OCI-LY7 (cell line): Measurements from ENCODE around the gene CXCL5. TPM values are rescaled to one million over a fixed set of nuclear protein-coding genes. Genes with fewer than 3 reads are reported as not detected.
"Not testable (repeated sequence)": the region's sequence is repeated elsewhere in the genome, so short reads cannot be mapped to it uniquely, and the experiment has no call there.

Experiments used
- BruUV-seq: library from RNA; stranded (reverse); fragments of 400-500 nt; replicated peaks from 2 replicates; lab custom pipeline; 2021; lab: Mats Ljungman, UMichigan
- CTCF ChIA-PET: fragments of 300-600 bp; sonication (Branson Sonifier 250); formaldehyde crosslinking; loops from one replicate; lab custom pipeline; 2022; ENCODE audit warnings: antibody characterized with exemption; ENCODE audit not compliant: unreplicated experiment; lab: Charles Lee
- POLR2A ChIA-PET: fragments of 300-600 bp; sonication (Branson Sonifier 250); formaldehyde crosslinking; loops from one replicate; lab custom pipeline; 2022; ENCODE audit warnings: antibody characterized with exemption; lab: Charles Lee
- DNase-seq: peaks from one replicate; pipeline ENCODE4 v3.0.0-alpha.2; 2015; ENCODE audit warnings: low spot score
- H2AFZ ChIP-seq: fragments of 200-600 bp; sonication (generic), shearing (Covaris generic); 2 replicates; pipeline ENCODE4 v1.6.1; 2014; ENCODE audit warnings: mild to moderate bottlenecking, antibody characterized with exemption, low read length, moderate library complexity
- H3K27ac ChIP-seq: fragments of 200-600 bp; sonication (generic); 2 replicates; pipeline ENCODE4 v1.5.1; 2014; ENCODE audit warnings: mixed run types, low read depth, mild to moderate bottlenecking, moderate library complexity, low read length, inconsistent platforms; ENCODE audit not compliant: poor library complexity, severe bottlenecking
- H3K36me3 ChIP-seq: fragments of 200-600 bp; sonication (generic); 2 replicates; pipeline ENCODE4 v1.6.1; 2014; ENCODE audit warnings: mild to moderate bottlenecking, antibody characterized with exemption, low read length, moderate library complexity, mixed read lengths; ENCODE audit not compliant: insufficient read depth
- H3K4me1 ChIP-seq: fragments of 200-600 bp; sonication (generic); 2 replicates; pipeline ENCODE4 v1.5.1; 2014; ENCODE audit warnings: mild to moderate bottlenecking, low read length; ENCODE audit not compliant: insufficient read depth, poor library complexity, severe bottlenecking
- H3K4me2 ChIP-seq: fragments of 200-600 bp; sonication (generic); 2 replicates; pipeline ENCODE4 v1.6.1; 2014; ENCODE audit warnings: mild to moderate bottlenecking, low read length
- H3K4me3 ChIP-seq: fragments of 200-600 bp; sonication (generic); 2 replicates; pipeline ENCODE4 v1.5.1; 2014; ENCODE audit warnings: mild to moderate bottlenecking, low read depth, low read length; ENCODE audit not compliant: poor library complexity, severe bottlenecking
- H3K79me2 ChIP-seq: fragments of 200-600 bp; sonication (generic); 2 replicates; pipeline ENCODE4 v1.6.1; 2016; ENCODE audit warnings: low read depth, mild to moderate bottlenecking, low read length, moderate library complexity, mixed read lengths; ENCODE audit not compliant: insufficient read depth
- H3K9me2 ChIP-seq: fragments of 200-600 bp; sonication (generic); 2 replicates; pipeline ENCODE4 v1.6.1; 2016; ENCODE audit warnings: mild to moderate bottlenecking, low read length, mixed read lengths; ENCODE audit not compliant: insufficient read depth
- H3K9me3 ChIP-seq: fragments of 200-600 bp; sonication (generic); 2 replicates; pipeline ENCODE4 v1.6.1; 2014; ENCODE audit warnings: mild to moderate bottlenecking, mixed run types, low read length, mixed read lengths
- H4K20me1 ChIP-seq: fragments of 200-600 bp; sonication (generic); 2 replicates; pipeline ENCODE4 v1.6.1; 2014; ENCODE audit warnings: mild to moderate bottlenecking, antibody characterized with exemption, low read length, moderate library complexity, mixed read lengths; ENCODE audit not compliant: insufficient read depth
- EZH2phosphoT487 ChIP-seq: fragments of 200-600 bp; sonication (generic); IDR thresholded peaks from 2 replicates; pipeline ENCODE4 v1.6.1; 2018; ENCODE audit warnings: low read depth, borderline replicate concordance, mild to moderate bottlenecking, mixed run types, antibody characterized with exemption, low read length, moderate library complexity, mixed read lengths
- intact Hi-C: fragments of 100-400 bp; cut with micrococcal nuclease; formaldehyde crosslinking; loops from one replicate; pipeline ENCODE4 v1.10.0; 2022; ENCODE audit not compliant: unreplicated experiment
- total RNA-seq, 2 experiments: library from RNA; depleted of rRNA in 1 of 2; stranded (reverse); fragments of >200 nt in 1 of 2; shearing (Covaris generic) in 1 of 2; gene quantifications; 2 replicates each; pipeline ENCODE4 v1.2.3, GENCODE V29; 2014 to 2022
- TF ChIP-seq, protein P1 (sequence below): fragments of 200-600 bp; sonication (generic); conservative IDR thresholded peaks from 2 replicates; pipeline ENCODE4 v1.5.1; 2014; ENCODE audit warnings: mild to moderate bottlenecking, antibody characterized with exemption, low read length, moderate library complexity, mixed read lengths

CXCL5 gene
- total RNA-seq, 2 experiments from 2014 or later: not detected

DNA sequence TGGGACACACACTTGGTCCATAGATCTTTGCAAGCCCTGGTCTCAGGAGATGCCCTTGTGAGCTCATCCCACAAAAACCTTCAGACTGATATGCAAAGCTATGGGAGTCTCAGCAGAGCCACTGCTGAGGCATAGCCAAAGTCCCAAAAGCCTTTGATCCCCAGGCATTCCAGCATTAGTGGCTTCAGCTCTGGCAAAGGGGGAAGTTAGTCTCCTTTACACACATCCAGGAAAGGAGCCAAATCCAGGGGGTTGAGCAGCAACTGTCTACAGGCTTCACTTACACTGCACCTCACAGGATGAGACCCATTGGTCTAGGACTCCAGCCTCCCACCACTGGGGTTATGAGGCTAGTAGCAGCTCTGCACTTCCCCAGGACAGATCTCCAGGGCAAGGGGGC lies 30.6 kb downstream of the CXCL5 start:
- Histone ChIP-seq H3K27ac (no peak overlapping the region), H3K4me1 (no peaks in the 10 kb centered on the region), H3K9me3 (no peaks in the 10 kb centered on the region), H3K79me2 (no peaks in the 10 kb centered on the region), H2AFZ (no peak overlapping the region), H4K20me1 (no peaks in the 10 kb centered on the region), H3K9me2 (no peaks in the 10 kb centered on the region), H3K4me3 (no peak overlapping the region), H3K4me2 (no peak overlapping the region), H3K36me3 (no peaks in the 10 kb centered on the region)
- intact Hi-C loops: no loop called here
- no peak for DNase-seq
- no TSS peak for BruUV-seq
- POLR2A ChIA-PET: no interaction called here
- CTCF ChIA-PET: no interaction called here
- no peak for TF ChIP-seq EZH2phosphoT487
- TF ChIP-seq, protein P1, sequence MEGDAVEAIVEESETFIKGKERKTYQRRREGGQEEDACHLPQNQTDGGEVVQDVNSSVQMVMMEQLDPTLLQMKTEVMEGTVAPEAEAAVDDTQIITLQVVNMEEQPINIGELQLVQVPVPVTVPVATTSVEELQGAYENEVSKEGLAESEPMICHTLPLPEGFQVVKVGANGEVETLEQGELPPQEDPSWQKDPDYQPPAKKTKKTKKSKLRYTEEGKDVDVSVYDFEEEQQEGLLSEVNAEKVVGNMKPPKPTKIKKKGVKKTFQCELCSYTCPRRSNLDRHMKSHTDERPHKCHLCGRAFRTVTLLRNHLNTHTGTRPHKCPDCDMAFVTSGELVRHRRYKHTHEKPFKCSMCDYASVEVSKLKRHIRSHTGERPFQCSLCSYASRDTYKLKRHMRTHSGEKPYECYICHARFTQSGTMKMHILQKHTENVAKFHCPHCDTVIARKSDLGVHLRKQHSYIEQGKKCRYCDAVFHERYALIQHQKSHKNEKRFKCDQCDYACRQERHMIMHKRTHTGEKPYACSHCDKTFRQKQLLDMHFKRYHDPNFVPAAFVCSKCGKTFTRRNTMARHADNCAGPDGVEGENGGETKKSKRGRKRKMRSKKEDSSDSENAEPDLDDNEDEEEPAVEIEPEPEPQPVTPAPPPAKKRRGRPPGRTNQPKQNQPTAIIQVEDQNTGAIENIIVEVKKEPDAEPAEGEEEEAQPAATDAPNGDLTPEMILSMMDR: no peak

- Histone ChIP-seq H3K27ac (no peak overlapping the region), H3K4me3 (no peak overlapping the region), H2AFZ (no peak overlapping the region), H3K9me2 (no peaks in the 10 kb centered on the region), H3K4me1 (no peaks in the 10 kb centered on the region), H4K20me1 (no peaks in the 10 kb centered on the region), H3K4me2 (no peak overlapping the region), H3K36me3 (no peaks in the 10 kb centered on the region), H3K9me3 (no peaks in the 10 kb centered on the region), H3K79me2 (no peaks in the 10 kb centered on the region)
- ChIA-PET POLR2A (interaction anchor here (0.5 kb wide), 1 partner anchor 90 kb away, joined by 4 read pairs; no protein-coding TSS in a partner anchor), CTCF (no interaction called here)
- intact Hi-C loops: no loop called here
- TF ChIP-seq, protein P1: 0 out of 2 replicates have a peak, but pooled peaks have one; percentile 23
- TF ChIP-seq EZH2phosphoT487: no peak
- no TSS peak for BruUV-seq
- DNase-seq: no peak
These were observed 33.4 kb downstream of the CXCL5 start for GRCh38 chr4:73964862-73965611.

- H4K20me1 ChIP-seq: no peaks in the 10 kb centered on the region
- no TSS peak for BruUV-seq
- POLR2A ChIA-PET: interaction anchor here (0.6 kb wide), 1 partner anchor 938 kb away, joined by 3 read pairs; no protein-coding TSS in a partner anchor
- no peak overlapping the region for H3K27ac ChIP-seq
- H3K4me3 ChIP-seq: no peak overlapping the region
- TF ChIP-seq EZH2phosphoT487: no peak
- TF ChIP-seq, protein P1: no peak
- DNase-seq: no peak
- no peaks in the 10 kb centered on the region for H3K9me2 ChIP-seq
- H2AFZ ChIP-seq: no peak overlapping the region
- H3K9me3 ChIP-seq: no peaks in the 10 kb centered on the region
- no peaks in the 10 kb centered on the region for H3K79me2 ChIP-seq
- H3K4me1 ChIP-seq: no peaks in the 10 kb centered on the region
- CTCF ChIA-PET: no interaction called here
- no peak overlapping the region for H3K4me2 ChIP-seq
- intact Hi-C loops: no loop called here
- H3K36me3 ChIP-seq: no peaks in the 10 kb centered on the region
These were observed 35.8 kb downstream of the CXCL5 start for GRCh38 chr4:73962724-73963123.

GRCh38 chr4:73959041-73959440 lies 39.4 kb downstream of the CXCL5 start:
- intact Hi-C loops: not testable (repeated sequence)

More at GRCh38 chr4:73959041-73959440, 39.4 kb downstream of the CXCL5 start:
- CTCF ChIA-PET, H3K4me1 ChIP-seq, DNase-seq, H4K20me1 ChIP-seq, H3K4me2 ChIP-seq, H3K36me3 ChIP-seq, H3K9me2 ChIP-seq, H2AFZ ChIP-seq, H3K27ac ChIP-seq, H3K9me3 ChIP-seq, H3K4me3 ChIP-seq, H3K79me2 ChIP-seq, BruUV-seq, POLR2A ChIA-PET: not testable (repeated sequence)
